Right renal cortex interstitium (tissue), 3 donors: ENCODE data around the gene SDR9C7. TPM values are rescaled to one million over a fixed set of nuclear protein-coding genes. Genes with fewer than 3 reads are reported as not detected.
"Not testable (repeated sequence)": the region's sequence is repeated elsewhere in the genome, so short reads cannot be mapped to it uniquely, and the experiment has no call there.

ENCODE experiments used
- DNase-seq, 3 donors: peaks; one replicate each; pipeline ENCODE4 v3.0.0-alpha.2; 2013; ENCODE audit warnings: low read depth in 3 of 3, low spot score in 2 of 3
- polyA plus RNA-seq, 3 donors: library from polyadenylated mRNA; unstranded; fragments of 120-200 nt; gene quantifications; one replicate each; pipeline ENCODE4 v1.2.1, GENCODE V29; 2013; ENCODE audit not compliant: insufficient read length in 3 of 3

Gene SDR9C7
- polyA plus RNA-seq, 3 donors: 0.07 to 0.11 TPM; not detected in 1

DNA sequence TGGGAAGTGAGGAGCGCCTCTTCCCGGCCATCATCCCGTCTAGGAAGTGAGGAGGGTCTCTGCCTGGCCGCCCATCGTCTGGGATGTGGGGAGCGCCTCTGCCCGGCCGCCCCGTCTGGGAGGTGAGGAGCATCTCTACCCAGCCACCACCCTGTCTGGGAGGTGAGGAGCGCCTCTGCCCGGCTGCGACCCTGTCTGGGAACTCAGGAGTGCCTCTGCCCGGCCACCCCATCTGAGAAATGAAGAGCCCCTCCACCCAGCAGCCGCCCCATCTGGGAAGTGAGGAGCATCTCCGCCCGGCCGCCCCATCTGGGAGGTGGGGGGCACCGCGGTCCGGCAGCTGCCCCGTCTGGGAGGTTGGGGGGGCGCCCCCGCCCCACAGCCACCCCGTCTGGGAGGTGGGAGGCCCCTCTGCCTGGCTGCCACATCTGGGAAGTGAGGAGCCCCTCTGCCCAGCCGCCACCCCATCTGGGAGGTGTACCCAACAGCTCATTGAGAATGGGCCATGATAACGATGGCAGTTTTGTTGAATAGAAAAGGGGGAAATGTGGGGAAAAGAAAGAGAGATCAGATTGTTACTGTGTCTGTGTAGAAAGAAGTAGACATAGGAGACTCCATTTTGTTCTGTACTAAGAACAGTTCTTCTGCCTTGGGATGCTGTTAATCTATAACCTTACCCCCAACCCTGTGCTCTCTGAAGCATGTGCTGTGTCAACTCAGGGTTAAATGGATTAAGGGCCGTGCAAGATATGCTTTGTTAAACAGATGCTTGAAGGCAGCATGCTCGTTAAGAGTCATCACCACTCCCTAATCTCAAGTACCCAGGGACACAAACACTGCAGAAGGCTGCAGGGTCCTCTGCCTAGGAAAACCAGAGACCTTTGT lies 54.7 kb downstream of the SDR9C7 start:
- DNase-seq: not testable (repeated sequence)

GRCh38 chr12:56878010-56878339 lies 56.2 kb downstream of the SDR9C7 start:
- no peak for DNase-seq

DNA sequence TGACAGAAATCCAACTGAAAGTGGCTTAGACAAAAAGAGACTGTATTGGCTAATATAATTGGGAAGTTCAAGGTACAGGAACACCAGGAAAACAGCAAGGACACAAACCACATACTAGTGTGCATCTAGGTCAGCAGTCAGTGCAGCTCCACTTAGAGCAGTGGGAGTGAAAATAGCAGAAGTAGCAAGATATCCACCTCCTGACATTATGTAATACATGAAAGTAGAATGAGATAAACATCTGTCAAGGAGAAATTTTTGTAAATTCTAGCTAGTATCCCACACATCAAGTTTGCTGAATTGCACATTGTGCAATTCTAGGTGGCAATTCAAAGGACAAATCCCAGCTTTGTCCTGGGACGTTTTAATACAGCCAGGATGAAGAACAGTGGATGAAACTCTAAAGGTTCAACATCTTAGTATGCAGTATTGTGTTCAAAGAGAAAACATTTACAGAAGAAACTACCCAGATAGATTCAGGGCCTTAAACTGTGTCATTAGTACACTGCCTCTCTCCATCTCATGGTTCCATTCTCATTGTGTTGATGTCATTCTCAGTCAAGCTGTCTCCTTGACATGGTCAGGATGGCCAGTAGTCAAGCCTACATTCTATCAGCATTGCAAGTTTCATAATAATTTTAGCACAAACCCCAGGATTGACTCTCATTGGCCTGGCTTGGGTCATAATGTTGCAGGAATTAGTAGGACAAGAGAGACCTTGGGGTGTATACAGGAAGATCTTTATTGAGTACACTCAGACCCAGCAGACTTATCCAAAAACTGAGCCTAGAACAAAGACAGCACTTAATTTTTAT lies 56.8 kb downstream of the SDR9C7 start:
- DNase-seq: no peak

GRCh38 chr12:56874821-56875220 lies 59.4 kb downstream of the SDR9C7 start:
- no peak for DNase-seq

- DNase-seq: no peak
Observed at GRCh38 chr12:56873382-56873781, 60.8 kb downstream of the SDR9C7 start.

Other genes with a start within 250 kb of the SDR9C7 start
- gene PTGES3, start 246.1 kb downstream of the SDR9C7 start, polyA plus RNA-seq: 100 to 1,000 TPM; 335 to 363 (median 347) TPM
- 1,000 to 10,000 TPM; 2,397 to 2,715 (median 2,525) TPM for gene NACA, start 209.1 kb downstream of the SDR9C7 start, polyA plus RNA-seq
- 10 to 100 TPM; 17.6 to 23.6 (median 21.6) TPM for gene PRIM1, start 182.1 kb downstream of the SDR9C7 start, polyA plus RNA-seq
- gene HSD17B6, start 171.1 kb downstream of the SDR9C7 start, polyA plus RNA-seq: 1 to 10 TPM; 1.0 to 1.5 (median 1.4) TPM
- under 1 TPM; 0.28 to 0.68 (median 0.37) TPM for gene RDH16, start 23.2 kb upstream of the SDR9C7 start, polyA plus RNA-seq
- 10 to 100 TPM; 11.9 to 13.0 (median 12.4) TPM for gene ZBTB39, start 72.1 kb upstream of the SDR9C7 start, polyA plus RNA-seq
- gene TAC3, start 82.1 kb upstream of the SDR9C7 start, polyA plus RNA-seq: 1 to 10 TPM in 1 of 3 donors, under 1 TPM in 2; 0.54 to 1.4 (median 0.75) TPM
- under 1 TPM; 0.10 to 0.25 (median 0.11) TPM for gene MYO1A, start 115.7 kb upstream of the SDR9C7 start, polyA plus RNA-seq
- 10 to 100 TPM; 22.5 to 24.8 (median 23.6) TPM for gene NEMP1, start 144.4 kb upstream of the SDR9C7 start, polyA plus RNA-seq
- 10 to 100 TPM; 40.7 to 43.4 (median 42.4) TPM for gene NAB2, start 154.7 kb upstream of the SDR9C7 start, polyA plus RNA-seq
- 100 to 1,000 TPM in 1 of 3 donors, 10 to 100 TPM in 2; 89.6 to 106 (median 99.2) TPM for gene STAT6, start 177.0 kb upstream of the SDR9C7 start, polyA plus RNA-seq
- gene LRP1, start 194.1 kb upstream of the SDR9C7 start, polyA plus RNA-seq: 10 to 100 TPM; 58.5 to 69.2 (median 60.0) TPM
- gene LRP1-AS, start 213.2 kb upstream of the SDR9C7 start, polyA plus RNA-seq: under 1 TPM in 1 of 3 donors, not detected in 2; 0.44 TPM